GM21737 (cell line): ENCODE data around the gene ETFA.
"Not testable (repeated sequence)": the region's sequence is repeated elsewhere in the genome, so short reads cannot be mapped to it uniquely, and the experiment has no call there.

ENCODE experiments used
- ATAC-seq: cut with Tn5 transposase; IDR thresholded peaks from one replicate; pipeline ENCODE4 v1.9.1; 2021; ENCODE audit warnings: mild to moderate bottlenecking, moderate library complexity; ENCODE audit not compliant: unreplicated experiment

The ETFA gene

DNA sequence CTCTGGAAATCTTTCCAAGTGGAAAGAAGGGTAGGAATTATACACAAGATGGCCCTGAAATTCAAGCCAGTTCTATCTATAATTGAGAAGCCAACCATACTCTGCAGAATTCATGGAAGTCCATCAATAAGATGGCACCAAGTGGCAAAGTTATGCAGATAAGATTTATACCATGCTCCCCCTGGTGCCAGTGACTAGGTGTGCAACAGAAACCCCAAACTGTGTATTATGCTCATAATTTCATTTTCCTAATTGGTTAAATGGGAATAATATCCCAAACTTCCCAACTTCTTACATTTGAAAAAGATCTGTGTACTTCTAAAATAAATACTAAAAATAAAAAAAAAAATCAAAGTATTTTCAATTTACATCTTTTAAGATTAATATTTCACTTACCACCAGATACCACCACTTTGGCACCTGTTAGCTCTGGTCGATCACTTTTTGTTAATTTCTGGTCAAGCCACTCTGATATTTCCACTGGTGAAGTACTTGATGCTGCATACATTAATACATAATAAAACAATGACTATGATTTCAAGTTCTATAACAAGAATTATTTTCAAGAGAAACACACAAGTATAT, 25.9 kb downstream of the ETFA start:
- no peak for ATAC-seq

DNA sequence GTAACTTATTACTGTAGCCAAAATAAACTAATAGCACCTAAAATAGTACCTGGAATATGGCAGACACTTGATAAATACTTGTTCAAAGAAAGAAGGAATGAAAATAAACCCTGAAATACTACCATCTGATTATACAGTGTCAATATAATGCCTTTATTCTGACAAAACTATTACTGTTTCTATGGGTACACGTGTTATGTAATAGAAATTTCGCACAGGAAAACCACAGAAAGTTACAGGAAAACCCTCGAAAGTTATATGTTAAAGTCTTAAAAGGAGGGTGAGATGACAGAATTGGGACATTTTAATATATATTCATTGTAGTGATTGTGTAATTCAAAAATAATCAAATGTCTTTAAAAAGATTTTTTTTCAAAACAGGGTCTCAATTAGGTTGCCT, 28.8 kb downstream of the ETFA start:
- no peak for ATAC-seq

DNA sequence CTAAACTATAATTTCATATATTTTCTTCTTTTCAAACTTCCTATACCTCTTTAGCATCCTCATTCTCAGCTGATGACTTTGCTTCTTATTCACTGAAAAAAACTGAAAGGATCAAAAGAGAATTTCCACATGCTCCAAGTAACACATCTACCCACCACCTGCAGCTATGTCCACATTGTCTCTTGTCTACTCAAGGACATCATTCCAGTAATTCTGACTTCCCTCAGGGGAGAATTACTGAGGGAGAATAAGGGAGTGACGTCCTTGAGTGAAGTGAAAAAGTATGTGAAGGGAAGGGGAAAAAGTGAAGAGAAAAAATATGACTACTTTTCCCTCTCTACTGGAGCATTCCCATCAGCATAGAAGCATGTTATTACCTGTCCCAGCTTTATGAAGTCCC, 32.6 kb downstream of the ETFA start:
- ATAC-seq, result no peak

DNA sequence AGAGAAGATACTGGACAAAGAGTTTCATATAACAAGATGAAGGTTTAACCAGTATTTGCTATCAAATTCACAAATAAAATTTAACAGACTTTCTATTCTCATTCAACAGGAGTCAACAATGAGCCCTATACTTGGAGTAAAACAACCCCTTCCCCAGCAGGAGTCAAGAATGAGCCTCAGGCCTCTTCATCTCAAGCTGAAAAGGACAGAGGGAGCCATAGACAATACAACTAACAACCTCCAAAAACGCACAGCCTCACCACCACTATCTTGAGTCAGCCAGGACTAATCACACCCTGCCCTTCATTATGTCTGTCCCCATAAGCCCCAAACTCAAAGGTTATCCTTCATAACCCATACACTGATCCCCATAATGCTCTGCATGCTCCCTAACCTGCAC, 36.4 kb downstream of the ETFA start:
- no peak for ATAC-seq

DNA sequence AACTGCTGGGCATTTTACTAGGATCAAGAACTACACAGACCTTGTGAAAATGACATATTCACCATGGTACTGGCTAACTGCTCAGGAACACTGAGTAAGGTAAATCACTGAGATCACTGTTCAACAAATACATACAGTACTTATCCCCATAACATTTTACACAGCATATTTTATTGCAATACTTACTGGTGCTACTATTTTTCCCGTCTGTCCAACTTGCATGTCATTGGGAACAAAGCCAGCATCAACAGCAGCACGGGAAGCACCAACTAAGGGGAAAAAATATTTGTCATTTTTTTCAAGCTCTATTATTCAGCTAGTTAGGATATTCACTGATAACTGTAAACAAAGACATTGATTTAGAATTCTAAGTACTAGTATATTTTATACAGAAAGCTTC, 37.0 kb downstream of the ETFA start:
- ATAC-seq, result no peak

DNA sequence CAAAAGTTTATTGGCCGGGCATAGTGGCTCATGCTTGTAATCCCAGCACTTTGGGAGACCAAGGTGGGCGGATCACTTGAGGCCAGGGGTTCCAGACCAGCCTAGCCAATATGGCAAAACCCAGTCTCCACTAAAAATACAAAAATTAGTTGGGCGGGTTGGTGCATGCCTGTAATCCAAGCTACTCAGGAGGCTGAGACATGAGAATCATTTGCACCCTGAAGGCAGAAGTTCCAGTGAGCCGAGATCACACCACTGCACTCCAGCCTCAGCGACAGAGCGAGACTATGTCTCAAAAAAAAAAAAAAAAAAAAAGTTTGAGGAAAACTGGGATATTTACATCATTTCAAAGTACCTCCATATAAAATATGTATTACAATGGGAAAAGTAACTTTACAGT, 40.4 kb downstream of the ETFA start:
- ATAC-seq, result no peak

DNA sequence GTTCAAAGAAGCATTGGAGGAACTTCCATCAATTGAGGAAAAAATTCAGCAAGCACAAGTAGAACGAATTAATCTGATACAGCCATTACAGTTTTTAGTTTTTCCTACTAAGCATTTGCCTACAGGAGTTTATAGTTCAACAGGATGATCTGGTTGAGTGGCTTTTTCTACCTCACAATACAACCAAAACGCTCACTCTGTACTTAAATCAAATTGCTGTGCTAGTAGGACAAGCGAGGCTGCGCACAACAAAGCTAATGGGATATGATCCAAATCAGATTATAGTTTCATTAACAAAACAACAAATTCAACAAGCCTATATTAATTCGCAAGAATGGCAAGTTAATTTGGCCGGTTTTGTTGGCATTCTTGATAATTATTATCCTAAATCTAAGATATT, 44.2 kb downstream of the ETFA start:
- ATAC-seq, result no peak

DNA sequence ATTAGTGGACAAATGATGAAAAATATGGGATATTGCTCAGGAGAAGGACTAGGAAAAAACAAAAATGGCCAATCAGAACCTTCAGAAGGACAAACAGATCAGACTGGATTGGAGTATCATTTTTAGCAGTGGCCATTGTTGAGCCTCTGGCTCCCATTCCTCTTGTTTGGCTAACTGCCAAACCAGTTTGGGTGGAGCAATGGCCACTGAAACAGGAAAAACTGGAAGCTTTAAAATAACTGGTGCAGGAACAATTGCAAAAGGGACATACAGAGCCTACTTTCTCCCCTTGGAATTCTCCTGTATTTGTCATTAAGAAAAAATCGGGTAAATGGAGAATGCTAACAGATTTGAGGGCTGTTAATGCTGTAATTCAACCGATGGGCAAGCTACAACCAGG, 45.5 kb downstream of the ETFA start:
- not testable (repeated sequence) for ATAC-seq

DNA sequence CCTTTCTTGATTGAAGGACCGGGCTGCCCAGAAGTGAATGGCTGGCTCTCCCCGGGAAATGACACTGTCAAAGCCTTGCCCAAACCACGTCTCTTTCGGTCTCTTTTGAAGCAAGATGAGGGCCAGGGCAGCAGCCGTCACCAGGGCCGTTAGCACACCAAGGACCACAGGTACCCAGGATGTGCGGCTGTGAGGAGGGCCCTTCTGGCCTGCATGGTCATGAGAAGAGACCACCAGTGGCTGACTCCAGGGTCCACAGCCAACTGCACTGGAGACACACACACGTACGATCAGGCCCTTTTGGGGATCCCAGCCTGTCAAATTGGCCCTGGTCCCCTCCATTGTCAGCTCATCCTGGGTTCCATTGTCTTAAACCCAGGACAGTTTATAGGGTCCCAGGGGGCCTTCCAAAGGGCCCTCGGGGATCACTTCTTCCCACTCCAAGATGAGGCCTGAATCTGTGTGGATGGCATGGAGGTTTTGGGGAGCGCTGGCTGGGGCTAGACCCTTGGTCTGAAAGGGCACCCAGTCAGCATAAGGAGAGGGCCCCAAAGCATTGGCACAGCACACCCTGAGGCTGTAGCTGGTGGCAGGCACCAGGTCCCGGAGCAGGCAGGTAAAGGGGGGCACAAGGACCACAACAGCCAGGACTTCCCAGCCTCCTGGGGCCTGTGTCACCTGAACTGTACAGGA, 50.9 kb downstream of the ETFA start:
- ATAC-seq, result no peak

DNA sequence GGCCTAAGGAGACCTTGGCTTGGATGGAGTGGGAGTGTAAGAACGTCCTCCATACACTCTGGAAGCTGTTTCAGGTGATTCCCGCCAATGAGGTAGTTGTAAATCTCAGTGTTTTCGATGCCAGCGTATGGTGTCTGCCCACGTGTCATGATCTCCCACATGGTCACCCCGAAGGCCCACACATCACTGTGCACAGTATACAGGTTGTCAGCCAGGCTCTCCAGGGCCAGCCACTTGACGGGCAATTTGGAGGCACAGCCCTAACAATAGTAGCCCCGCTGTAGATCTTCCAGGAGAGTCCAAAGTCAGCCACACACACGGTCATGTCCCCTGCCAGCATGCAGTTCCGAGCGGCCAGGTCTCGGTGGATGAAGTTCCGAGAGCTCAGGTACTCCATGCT, 51.9 kb downstream of the ETFA start:
- no peak for ATAC-seq

DNA sequence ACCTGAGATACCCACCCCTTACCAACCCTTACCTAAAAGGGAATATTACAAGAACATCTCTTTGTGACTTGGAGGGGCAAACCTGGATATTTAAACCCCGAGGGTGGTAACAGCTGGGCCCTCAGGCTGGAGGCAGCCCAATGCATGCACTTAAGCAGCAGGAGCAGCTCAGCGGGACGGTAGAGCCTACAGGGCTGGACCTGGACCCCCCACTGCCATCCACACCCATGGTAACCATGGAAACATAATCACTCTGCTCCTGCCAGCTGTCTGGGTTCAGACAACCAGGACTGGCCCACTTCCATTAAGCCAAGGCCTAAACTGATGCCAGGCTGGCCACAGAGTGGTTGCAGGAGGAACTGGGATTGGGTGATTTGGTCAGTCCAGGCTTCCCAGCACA, 52.8 kb downstream of the ETFA start:
- no peak for ATAC-seq

DNA sequence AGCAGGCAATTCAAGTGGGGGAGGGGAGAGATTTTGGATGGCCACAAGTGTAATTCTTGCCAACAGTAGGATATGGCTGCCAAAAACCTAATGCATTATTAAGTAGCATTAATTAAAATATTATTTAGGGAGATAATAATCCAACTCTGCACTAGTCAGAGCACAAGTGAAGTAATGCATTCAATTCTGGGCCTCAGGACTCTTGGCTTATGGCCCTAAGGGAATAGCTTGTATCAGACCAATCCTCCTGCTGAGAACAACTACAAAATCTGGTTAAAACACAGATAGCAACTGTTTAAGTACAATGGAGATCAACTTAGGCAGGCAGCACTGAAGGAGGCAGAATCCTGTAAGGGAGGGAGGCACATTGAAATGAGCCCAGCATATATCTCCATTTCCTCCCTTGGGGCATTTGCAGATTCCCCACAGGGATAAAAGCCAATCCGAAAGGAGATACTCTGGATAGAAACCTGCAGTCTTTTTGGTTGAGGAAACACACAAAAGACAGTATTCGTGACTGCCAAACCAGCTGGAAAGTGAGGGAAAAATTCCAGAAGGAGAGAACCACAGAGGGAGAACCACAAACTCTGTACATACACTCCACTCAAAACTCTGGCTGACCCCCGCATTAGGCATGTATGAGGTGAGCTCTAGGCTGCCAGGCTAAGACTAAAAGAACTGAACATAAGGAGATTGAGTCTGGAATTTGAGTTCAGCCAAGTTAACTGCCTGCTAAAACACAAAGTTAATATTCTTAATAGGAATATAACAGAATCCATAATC, 57.4 kb downstream of the ETFA start:
- ATAC-seq, result no peak

DNA sequence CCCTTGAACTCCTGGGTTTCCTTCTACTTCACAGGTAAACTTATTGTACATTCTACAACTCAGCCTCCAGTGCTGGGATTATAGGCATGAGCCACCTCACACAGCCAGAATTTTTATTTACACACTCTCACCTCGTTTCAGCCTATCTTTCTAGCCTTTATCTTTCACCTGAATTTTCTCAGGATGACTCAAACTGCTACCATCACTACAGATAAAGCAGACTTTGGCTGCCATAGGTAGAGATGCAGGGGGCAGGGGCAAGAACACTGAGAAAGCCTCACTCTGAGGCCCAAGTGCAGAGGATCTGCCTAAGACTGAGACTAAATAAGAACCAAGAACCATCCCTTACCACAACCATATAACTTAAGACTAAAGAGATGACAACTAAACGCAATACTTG, 59.0 kb downstream of the ETFA start:
- ATAC-seq, result no peak

DNA sequence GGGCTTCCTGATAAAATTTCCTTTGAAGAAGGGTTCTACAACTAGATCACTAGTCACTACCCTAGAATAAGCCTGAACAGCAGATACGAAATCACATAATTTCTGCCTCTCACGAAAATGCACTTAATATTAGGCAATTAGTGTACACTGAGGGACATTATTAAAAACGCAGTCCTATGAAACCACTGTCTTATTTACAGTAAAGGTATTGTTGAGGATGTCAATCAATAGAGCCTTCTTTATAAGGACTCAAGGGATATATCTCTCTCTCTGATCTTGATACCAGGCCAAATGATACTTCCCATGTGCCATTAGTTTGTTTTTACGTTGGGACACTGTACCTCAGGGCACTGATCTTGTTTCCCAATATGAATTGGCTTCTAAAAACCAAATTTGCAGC, 59.6 kb downstream of the ETFA start:
- ATAC-seq, result no peak

DNA sequence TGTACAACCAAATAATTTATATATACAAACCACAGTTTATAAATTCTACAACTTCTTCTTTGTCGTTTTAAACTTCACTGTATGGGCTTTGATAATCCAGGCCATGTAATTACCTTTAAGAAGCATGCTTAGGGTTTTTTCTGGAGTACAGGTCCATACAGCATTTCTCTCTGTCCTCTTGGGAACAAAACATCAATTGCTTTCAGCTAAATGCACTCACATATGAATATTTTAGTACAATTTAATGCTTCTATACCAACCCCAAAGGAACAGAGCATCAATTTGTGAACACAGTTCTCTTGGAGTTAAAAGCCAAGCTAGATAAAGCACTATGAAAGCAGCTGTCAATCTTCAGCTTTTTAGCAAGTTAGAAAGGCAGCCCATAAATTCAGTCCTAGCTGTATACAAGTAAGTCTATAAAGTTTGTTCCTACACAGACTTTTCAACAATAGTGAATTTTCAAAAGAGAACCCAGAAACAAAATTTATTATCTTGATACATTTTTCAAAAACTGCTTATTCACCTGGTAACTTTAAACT, 66.1 kb downstream of the ETFA start:
- ATAC-seq, result no peak

DNA sequence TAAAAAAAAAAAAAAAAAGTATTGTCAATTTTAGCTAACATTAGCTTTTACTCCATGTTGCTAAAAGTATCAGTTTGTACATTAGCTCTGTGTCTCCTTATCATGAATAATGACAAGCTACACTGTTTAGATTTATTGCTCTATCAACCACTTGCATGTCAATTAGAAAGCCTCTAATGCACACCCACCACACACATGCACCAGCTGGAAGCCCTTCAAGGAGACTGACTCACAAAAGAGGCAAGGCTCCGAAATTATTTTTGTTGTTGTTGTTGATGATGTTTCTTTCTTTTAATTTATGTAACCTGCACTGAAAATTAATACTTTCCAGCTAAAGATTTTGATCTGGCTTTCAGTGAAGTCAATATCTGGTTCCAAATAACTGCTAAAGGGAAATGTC, 71.5 kb downstream of the ETFA start:
- ATAC-seq, result no peak

DNA sequence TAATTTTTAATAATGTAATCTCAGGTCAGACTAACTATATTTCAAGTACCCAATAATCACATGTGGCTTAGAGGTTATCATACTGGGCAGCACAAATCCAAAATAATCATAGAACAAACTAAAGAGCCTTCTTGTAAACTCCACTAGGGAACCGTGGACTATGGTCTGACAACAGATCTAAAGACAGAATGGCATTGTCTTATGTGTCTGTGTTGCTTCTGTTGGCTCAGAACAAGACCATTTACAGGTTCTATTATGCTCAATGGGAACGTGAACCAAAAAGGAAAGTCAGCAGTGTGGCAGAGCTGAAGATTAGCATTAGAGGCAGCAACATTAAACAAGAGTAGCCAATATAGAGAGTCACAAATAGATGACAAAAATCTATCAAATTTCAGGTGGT, 74.9 kb downstream of the ETFA start:
- no peak for ATAC-seq

DNA sequence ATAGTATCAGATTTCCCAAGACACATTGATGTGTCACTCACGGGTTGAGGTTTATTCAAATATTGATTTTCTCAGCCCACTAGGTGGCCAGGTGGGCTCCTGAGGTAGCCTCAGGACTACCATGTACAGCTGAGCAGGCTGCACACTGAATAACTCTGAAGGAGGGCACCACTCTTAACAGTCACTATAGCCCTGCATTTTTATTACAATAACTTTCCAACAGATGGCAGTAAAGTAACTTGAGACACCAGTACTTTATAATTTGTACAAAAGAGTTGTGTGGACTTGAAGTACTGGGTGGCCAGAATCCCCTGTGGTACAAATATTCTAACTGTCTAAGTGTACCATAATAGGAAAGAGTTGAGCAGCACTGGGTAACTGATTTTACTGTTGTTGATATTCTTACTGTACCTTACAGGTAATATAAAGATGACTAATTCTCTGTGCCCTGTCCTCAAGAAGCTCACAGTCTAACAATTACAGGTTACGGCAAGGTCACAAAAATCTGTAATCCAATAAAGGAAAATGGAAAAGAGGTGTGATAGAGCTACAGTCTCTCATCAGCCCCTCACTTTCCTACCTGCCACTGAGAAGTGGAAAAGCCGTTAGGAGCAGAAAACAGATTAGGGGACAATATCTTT, 76.0 kb downstream of the ETFA start:
- ATAC-seq, result no peak

DNA sequence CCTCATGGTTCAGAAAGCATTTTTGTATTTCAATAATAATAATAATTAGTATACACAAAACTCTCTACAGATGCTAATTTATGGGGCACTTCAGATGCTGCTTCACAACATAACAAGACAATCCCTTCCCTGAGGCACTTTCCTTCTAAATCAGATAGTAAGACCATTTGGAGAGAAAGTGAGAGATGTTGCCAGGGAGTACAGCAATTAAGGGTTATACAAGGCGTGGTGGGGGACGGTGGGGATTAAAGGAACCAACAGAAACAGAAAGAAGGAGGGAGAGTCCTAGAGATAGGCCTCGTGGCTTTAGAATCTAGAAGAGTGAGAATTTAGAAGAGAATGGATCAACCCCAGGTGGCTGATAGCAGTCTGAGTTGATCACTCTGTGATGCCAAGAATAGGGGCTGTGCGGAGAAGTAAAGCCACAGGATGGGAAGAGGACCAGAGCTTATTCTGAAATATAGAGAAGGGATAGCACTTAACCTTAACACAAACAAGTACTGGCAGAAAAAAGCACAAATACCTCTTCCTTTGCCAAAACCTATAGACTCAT, 76.9 kb downstream of the ETFA start:
- no peak for ATAC-seq

DNA sequence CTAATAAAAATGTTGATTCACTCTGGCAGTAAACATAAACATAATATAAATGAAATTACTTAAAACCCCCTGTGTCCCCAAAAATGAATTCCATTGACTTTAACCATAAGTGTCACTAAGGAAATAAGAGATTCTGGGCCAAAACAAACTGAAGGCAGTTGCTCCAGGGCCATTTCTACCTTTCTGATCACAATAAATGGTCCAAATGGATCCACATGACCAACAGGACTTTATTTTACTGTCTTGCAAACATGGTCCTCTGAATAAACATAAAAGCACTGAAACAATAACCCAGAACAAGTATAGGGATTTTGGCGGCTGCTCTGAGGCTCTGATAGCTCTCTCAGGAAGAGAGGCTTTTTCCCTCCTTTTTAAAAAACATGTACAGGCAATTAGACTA, 77.3 kb downstream of the ETFA start:
- no peak for ATAC-seq

DNA sequence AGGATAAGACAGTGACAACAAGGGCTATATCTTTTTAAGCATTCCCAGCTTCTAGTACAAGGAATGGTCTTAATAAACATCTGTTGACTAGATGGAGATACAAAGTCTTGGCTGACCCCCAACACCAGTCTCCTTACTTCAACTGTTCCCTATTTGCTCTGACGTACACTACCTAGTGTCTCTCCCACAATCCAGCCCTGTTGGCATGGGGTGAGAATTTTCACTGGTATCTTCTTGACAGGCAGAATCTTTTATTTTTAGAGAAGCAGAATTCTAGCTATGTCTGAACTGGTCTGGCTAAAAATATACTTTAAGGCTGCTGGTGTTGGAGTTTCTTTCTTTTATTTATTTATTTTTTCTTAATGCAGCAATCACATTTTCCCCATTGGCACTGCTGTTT, 82.0 kb downstream of the ETFA start:
- no peak for ATAC-seq
